Gastroesophageal sphincter (tissue), 3 donors: Measurements from ENCODE around the gene PTPN1.

Source experiments
- EP300 ChIP-seq: sonication (generic); formaldehyde crosslinking; IDR thresholded peaks from one replicate; pipeline ENCODE4 v1.6.1; 2017; ENCODE audit warnings: antibody characterized with exemption, mild to moderate bottlenecking
- POLR2A ChIP-seq, 2 donors: fragments of 450-650 bp; IDR thresholded peaks; one replicate each; pipeline ENCODE4 v1.6.1; 2017; ENCODE audit warnings: antibody characterized with exemption in 2 of 2, mild to moderate bottlenecking in 2 of 2, moderate library complexity in 1 of 2
- POLR2AphosphoS5 ChIP-seq: sonication (generic); formaldehyde crosslinking; IDR thresholded peaks from one replicate; pipeline ENCODE4 v1.6.1; 2017; ENCODE audit warnings: antibody characterized with exemption
- TF ChIP-seq, protein P1 (sequence below), 4 experiments: fragments of 200-600 bp in 2 of 4; fragments of 450-650 bp in 2 of 4; sonication (generic) in 1 of 4; IDR thresholded peaks; one replicate each; pipeline ENCODE4 v1.5.1; 2017 to 2019; ENCODE audit warnings: antibody characterized with exemption in 4 of 4, mild to moderate bottlenecking in 2 of 4, moderate library complexity in 2 of 4

DNA sequence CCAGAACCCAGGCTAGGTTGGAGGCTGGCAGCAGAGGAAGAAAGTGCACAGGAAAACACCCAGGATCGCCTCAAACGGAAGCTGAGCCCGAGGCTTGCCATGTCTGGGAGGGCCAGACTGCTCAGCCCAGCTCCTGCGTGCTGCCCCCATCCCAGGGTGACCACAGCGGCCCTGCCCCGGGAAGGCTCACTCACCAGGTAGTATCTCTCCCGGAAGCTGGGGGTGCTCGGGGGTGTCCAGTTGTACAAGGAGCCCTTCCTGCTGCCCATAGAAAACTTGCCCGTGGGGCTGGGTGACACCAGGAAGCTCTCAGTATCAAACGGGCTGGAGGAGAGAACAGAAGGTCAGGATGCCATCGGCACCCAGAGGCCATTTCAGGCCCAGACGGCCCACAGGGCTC lies 94.3 kb downstream of the PTPN1 start:
- TF ChIP-seq, protein P1, sequence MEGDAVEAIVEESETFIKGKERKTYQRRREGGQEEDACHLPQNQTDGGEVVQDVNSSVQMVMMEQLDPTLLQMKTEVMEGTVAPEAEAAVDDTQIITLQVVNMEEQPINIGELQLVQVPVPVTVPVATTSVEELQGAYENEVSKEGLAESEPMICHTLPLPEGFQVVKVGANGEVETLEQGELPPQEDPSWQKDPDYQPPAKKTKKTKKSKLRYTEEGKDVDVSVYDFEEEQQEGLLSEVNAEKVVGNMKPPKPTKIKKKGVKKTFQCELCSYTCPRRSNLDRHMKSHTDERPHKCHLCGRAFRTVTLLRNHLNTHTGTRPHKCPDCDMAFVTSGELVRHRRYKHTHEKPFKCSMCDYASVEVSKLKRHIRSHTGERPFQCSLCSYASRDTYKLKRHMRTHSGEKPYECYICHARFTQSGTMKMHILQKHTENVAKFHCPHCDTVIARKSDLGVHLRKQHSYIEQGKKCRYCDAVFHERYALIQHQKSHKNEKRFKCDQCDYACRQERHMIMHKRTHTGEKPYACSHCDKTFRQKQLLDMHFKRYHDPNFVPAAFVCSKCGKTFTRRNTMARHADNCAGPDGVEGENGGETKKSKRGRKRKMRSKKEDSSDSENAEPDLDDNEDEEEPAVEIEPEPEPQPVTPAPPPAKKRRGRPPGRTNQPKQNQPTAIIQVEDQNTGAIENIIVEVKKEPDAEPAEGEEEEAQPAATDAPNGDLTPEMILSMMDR (IDR thresholded peaks at IDR 0.05): no peak
- TF ChIP-seq POLR2A (IDR thresholded peaks at IDR 0.05): no peak
- TF ChIP-seq POLR2AphosphoS5: no peak
- no peak for TF ChIP-seq EP300
